Duodenal mucosa (tissue), 2 donors: ENCODE results near the gene TERT.

Experiments used
- H3K27ac ChIP-seq: one replicate; pipeline ENCODE4 v1.7.0; 2013; ENCODE audit warnings: low read depth, low read length
- H3K27me3 ChIP-seq, 2 donors: one replicate each; pipeline ENCODE4 v1.7.0; 2013; ENCODE audit warnings: low read length in 2 of 2, control low read depth in 1 of 2; ENCODE audit not compliant: insufficient read depth in 2 of 2, control insufficient read depth in 1 of 2
- H3K36me3 ChIP-seq, 2 donors: one replicate each; pipeline ENCODE4 v1.7.0; 2013; ENCODE audit warnings: low read length in 2 of 2, control low read depth in 1 of 2; ENCODE audit not compliant: insufficient read depth in 2 of 2, control insufficient read depth in 1 of 2
- H3K4me1 ChIP-seq, 2 donors: one replicate each; pipeline ENCODE4 v1.7.0; 2013; ENCODE audit warnings: low read length in 2 of 2, control low read depth in 1 of 2; ENCODE audit not compliant: insufficient read depth in 2 of 2, control insufficient read depth in 1 of 2
- H3K4me3 ChIP-seq, 2 donors: one replicate each; pipeline ENCODE4 v1.7.0; 2013; ENCODE audit warnings: low read length in 2 of 2, low read depth in 1 of 2
- H3K9ac ChIP-seq, 2 donors: one replicate each; pipeline ENCODE4 v1.7.0; 2013; ENCODE audit warnings: low read length in 2 of 2, low read depth in 1 of 2
- H3K9me3 ChIP-seq, 2 donors: one replicate each; pipeline ENCODE4 v1.7.0; 2013; ENCODE audit warnings: low read length in 2 of 2, control low read depth in 1 of 2; ENCODE audit not compliant: control insufficient read depth in 1 of 2

Gene TERT

DNA sequence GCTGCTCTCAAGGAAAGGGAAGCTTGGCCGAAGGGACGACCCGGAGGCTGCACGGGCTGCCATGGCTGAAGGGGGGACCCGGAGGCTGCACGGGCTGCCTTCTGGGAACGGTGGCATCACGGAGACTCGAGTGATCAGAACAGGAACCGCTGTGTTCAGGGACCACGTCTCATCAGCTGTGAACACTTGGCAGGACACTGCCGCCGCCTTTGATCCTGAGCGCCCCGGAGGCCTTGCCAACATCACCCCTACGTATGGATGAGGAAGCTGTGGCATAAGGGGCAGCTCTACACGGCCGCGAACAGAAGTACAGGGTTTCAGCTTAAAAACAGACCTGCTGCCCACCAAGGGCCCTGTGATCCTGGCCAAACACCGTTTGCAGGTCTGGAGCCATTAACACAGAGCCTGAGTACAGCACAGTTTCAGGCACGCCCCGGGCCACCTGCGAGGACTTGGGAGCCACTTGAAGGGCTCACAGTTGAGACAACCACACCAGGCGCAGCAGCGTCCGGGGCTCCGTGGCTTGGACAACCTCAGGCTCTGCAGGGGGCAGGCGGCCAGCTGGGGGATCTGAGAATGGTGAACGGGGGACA is 23.9 kb upstream of the TERT start:
- peaks cover 34 to 36% of the 10 kb centered on the region in 2 donors for H3K4me1 ChIP-seq
- no peaks in the 10 kb centered on the region for H3K9me3 ChIP-seq
- H3K9ac ChIP-seq = no peak overlapping the region
- peaks cover 27 to 59% of the 10 kb centered on the region in 2 donors for H3K36me3 ChIP-seq
- no peaks in the 10 kb centered on the region for H3K27me3 ChIP-seq
- no peak overlapping the region for H3K4me3 ChIP-seq
- no peak overlapping the region for H3K27ac ChIP-seq

DNA sequence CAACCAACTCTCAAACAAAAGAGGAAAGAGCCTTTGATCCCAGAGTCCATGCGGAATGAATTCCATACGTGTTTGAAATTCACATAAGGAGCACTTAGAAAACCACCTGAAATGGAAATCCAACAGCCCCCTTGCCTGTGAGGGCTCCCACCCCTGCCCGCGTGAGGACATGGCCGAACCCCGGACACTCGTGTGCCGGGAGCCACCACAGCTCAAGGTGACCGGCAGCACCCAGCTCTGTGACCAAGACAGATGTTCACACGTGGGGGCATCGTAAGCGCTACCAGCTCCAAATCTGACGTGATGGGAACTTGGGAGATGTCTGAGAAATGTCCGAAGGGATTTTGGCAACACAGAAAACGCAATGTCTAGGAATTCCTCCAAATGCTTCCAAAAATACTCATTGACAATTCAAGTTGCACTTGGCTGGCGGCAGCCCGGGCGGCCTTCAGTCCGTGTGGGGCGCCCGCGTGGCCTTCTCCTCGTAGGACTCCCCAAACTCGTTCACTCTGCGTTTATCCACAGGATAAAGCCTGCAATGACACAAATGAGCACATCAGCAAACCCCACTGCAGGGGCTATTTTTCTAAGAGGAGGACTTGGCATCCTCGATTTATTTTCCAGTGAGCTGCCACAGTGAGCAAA is 23.2 kb upstream of the TERT start:
- Histone ChIP-seq H3K4me1 (peaks cover 39 to 43% of the 10 kb centered on the region in 2 donors), H3K9ac (no peak overlapping the region), H3K36me3 (peaks cover 25 to 52% of the 10 kb centered on the region in 2 donors), H3K27me3 (no peaks in the 10 kb centered on the region), H3K9me3 (no peaks in the 10 kb centered on the region), H3K4me3 (no peak overlapping the region), H3K27ac (no peak overlapping the region)

DNA sequence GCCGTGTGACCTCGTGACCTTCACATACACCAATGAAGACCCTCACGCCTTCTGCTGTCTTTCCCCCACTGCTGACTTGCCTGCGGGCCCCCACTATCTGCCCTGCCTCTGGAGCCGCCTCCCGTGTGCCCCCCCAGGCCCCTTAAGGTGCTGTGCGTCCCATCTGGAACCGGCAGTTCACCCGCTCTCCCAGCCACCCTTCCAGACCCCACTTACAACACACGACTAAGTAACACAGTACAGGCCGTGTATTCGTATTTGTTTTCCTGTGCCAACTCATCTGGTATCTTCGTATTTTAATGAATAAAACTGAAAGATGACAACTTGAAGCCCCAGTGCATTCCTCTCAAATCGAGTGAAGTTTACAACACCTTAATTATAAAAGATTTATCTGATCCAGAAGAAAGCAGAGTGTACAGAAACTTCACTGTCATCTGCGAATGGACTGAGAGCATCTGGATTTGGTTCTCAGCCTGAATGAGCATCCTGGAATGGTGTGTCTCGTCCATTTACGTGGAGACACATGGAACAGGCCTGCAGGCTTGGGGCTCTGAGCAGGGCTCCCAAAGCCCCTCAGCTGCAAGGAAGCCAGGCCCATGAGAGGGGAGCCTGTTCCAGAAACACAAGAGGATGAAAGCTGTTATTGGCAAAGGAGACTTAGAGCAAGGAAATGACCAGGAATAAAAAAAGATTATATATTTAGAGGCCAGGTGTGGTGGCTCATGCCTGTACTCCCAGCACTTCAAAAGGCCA is 21.9 kb upstream of the TERT start:
- Histone ChIP-seq H3K27ac (peak overlapping the region; percentile 46), H3K27me3 (no peaks in the 10 kb centered on the region), H3K36me3 (peaks cover 25 to 40% of the 10 kb centered on the region in 2 donors), H3K4me3 (peak overlapping the region; percentile 56 to 63), H3K9me3 (no peaks in the 10 kb centered on the region), H3K9ac (peak overlapping the region; percentile 35 to 41), H3K4me1 (peaks cover 41 to 45% of the 10 kb centered on the region in 2 donors)

DNA sequence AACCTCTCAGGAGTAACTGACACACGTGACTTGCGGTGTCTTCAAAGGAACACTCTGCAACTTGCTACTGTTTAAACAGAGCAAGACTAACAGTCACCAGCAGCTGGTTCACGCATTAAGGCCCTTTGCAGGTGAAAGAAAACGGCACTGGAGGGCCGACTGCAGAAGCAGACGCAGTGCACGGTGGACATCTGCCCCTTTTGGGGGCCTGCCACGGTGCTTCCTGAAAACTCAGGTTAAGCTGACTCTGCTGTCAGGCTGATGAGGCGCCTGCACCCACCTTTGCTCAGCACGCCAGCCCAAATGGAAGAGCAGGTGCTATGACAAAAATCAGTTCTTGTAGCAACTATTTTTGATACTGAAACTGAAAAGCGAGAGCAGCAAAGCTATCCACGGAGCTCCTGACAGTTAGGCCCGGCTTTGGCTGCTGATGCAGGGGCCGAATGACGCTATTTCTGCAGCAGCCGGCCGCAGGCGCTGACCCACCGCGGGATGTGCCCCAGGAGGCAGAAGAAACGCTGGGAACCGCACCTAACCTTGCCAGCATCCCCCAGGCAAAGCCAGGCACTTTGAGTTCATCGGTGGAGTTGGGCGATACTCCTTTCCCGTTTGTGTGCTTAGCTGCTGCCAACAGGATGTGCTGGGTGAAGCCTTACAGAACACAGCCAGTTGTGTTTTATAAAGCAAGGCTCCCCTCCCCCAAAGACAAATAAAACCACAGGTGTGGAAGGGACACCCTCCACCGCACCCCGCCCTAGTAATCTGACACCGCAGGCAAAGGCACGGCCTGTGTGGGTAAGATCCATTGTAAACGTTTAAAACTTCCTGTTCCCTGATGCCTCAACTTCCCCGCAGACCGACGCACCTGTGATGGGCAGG is 21.1 kb upstream of the TERT start:
- Histone ChIP-seq H3K9me3 (peaks cover 0 to 1% of the 10 kb centered on the region in 2 donors), H3K36me3 (peaks cover 19 to 32% of the 10 kb centered on the region in 2 donors), H3K27ac (peak overlapping the region; percentile 46), H3K4me3 (peak overlapping the region; percentile 56 to 63), H3K4me1 (peaks cover 41 to 45% of the 10 kb centered on the region in 2 donors), H3K9ac (peak overlapping the region; percentile 35 to 41), H3K27me3 (no peaks in the 10 kb centered on the region)

DNA sequence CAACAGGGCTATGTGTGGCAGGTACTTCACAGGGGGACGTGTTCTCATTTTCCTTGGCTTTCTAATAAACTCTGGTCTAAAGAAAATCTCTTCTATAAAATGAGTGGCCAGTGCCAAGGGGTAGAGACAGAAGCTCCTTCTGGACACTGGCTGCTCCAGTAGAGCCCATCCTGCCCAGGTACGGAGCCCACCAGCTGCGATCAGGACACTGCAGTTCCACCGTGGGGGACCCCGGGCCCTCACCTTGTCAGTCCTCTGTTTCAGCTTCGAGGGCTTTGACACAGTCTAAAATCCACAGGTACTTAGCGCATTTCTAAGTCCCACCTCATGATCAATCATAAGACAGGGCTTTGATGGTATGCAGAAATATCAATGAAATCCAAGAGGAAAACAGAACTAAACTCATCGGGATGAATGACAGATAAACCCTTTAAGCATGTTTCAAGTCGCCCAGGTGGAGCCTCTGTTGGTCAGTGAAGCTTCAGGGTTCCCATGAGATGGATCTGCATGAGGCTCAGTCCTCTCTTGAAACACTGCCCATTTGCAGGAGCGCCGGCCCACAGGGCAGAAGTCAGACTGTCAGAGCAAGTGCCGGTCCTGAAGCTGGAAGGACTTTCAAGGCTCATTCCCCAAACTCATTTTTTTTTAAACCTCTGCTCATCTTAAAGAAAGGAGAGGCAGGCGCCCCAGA is 20.3 kb upstream of the TERT start:
- Histone ChIP-seq H3K4me1 (peaks cover 41 to 45% of the 10 kb centered on the region in 2 donors), H3K9ac (no peak overlapping the region), H3K36me3 (peaks cover 13 to 24% of the 10 kb centered on the region in 2 donors), H3K27ac (no peak overlapping the region), H3K27me3 (peaks cover 0 to 2% of the 10 kb centered on the region in 2 donors), H3K9me3 (peaks cover 0 to 3% of the 10 kb centered on the region in 2 donors), H3K4me3 (peak overlapping the region in 1 of 2 donors; percentile 9)

DNA sequence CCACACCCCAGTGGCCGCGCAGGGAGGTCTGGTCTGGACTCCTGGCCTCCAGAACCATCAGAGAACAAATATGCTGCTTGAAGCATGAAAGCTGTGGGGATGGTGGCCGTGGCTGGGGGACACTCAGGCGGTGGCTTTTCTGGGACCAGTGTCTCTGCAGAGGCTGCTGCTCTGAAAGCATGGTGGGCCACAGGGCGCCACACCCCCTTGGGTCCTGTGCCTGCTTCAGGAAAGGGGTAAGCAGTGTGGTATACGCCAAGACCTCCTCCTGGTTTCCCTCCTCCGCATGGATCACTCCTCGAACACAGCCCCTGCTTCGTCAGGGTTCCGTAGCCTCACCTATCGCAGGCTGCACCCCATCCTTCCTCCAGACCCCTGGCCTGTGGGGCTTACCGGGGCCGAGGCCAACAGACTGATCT is 19.7 kb upstream of the TERT start:
- Histone ChIP-seq H3K9me3 (peaks cover 0 to 3% of the 10 kb centered on the region in 2 donors), H3K4me3 (no peak overlapping the region), H3K4me1 (peaks cover 40 to 42% of the 10 kb centered on the region in 2 donors), H3K9ac (no peak overlapping the region), H3K27me3 (peaks cover 0 to 4% of the 10 kb centered on the region in 2 donors), H3K27ac (no peak overlapping the region), H3K36me3 (peaks cover 10 to 18% of the 10 kb centered on the region in 2 donors)

DNA sequence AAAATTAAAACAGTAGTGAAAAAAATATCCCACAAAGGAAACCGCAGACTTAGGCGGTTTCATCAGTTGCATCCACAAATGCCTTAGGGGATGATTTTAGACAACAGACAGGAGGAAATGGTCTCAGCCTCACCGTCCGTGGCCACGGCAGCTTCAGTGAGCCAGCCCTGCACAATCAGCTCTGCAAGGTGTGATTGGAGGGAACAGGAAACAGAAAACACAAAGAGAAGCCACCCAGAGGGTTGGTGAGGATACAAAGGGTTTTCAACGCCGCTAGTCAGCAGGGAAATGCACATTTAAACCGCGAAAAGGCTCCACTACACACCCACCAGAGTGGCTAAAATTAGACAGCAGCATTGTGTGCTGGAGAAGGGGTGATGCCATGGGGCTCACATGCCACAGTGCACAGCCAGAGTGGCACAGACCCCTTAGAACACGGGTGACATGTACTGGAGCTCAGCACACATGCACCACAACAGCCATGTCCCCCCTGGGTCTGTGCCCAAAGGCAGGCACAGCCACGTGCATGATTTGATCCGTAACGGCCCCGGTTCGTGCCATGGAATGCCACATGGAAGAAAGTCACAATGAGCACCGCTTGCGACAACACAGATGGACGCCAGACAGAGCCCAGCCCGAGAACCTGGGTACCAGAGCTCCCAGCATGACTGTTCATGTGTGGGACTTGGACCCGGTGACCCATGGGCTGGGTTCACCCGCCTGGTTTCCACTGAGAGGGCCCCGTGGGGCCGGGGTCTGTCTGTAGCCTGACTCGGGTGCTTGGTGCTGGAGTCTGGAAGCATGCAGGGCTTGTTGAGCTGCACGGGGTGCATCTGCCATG is 18.3 kb upstream of the TERT start:
- Histone ChIP-seq H3K27me3 (peaks cover 0 to 4% of the 10 kb centered on the region in 2 donors), H3K36me3 (peaks cover 3 to 5% of the 10 kb centered on the region in 2 donors), H3K9ac (no peak overlapping the region), H3K9me3 (peaks cover 0 to 3% of the 10 kb centered on the region in 2 donors), H3K4me3 (no peak overlapping the region), H3K4me1 (peaks cover 37 to 40% of the 10 kb centered on the region in 2 donors), H3K27ac (no peak overlapping the region)

DNA sequence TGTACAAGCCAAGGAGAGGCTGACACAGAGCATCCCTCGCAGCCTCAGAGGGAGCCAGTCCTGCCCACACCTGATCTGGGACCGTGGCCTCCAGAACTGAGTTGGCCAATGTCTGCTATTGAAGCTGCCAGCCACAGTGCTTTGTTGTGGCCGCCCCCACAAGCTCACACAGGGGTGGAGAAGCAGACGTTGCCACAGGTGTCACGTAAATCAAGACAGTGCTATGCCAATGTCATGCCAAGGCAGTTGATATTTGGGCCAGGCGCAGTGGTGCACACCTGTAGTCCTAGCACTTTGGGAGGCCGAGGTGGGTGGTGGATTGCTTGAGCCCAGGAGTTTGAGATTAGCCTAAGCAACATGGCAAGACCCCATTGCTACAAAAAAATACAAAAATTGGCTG is 17.3 kb upstream of the TERT start:
- no peak overlapping the region for H3K4me3 ChIP-seq
- no peaks in the 10 kb centered on the region for H3K36me3 ChIP-seq

More for the DNA sequence above, 17.3 kb upstream of the TERT start:
- peaks cover 0 to 4% of the 10 kb centered on the region in 2 donors for H3K27me3 ChIP-seq
- no peak overlapping the region for H3K9ac ChIP-seq
- H3K27ac ChIP-seq = no peak overlapping the region
- peaks cover 0 to 3% of the 10 kb centered on the region in 2 donors for H3K9me3 ChIP-seq
- H3K4me1 ChIP-seq = peaks cover 37 to 40% of the 10 kb centered on the region in 2 donors
